Endothelial cell (in vitro differentiated cells): ENCODE results near the gene TNC. TPM values are rescaled to one million over a fixed set of nuclear protein-coding genes. Genes with fewer than 3 reads are reported as not detected.

Experiments used
- DNase-seq: peaks from one replicate; pipeline ENCODE4 v3.0.0; 2021; ENCODE audit warnings: low spot score
- H3K27ac Mint-ChIP-seq: one replicate; pipeline ENCODE4 v1.8.0; 2021; ENCODE audit warnings: mixed read lengths, inconsistent platforms; ENCODE audit not compliant: unreplicated experiment
- H3K27me3 Mint-ChIP-seq: one replicate; pipeline ENCODE4 v1.8.0; 2021; ENCODE audit warnings: mild to moderate bottlenecking, moderate library complexity, mixed read lengths, inconsistent platforms; ENCODE audit not compliant: unreplicated experiment
- H3K36me3 Mint-ChIP-seq: one replicate; pipeline ENCODE4 v1.8.0; 2021; ENCODE audit warnings: mild to moderate bottlenecking, low read depth, mixed read lengths, inconsistent platforms; ENCODE audit not compliant: unreplicated experiment
- H3K4me1 Mint-ChIP-seq: one replicate; pipeline ENCODE4 v1.8.0; 2021; ENCODE audit warnings: mild to moderate bottlenecking, mixed read lengths, inconsistent platforms; ENCODE audit not compliant: unreplicated experiment
- H3K4me3 Mint-ChIP-seq: one replicate; pipeline ENCODE4 v1.8.0; 2021; ENCODE audit warnings: mild to moderate bottlenecking, mixed read lengths, inconsistent platforms; ENCODE audit not compliant: unreplicated experiment
- H3K9me3 Mint-ChIP-seq: one replicate; pipeline ENCODE4 v1.8.0; 2021; ENCODE audit warnings: mixed read lengths, inconsistent platforms; ENCODE audit not compliant: unreplicated experiment
- CTCF ChIP-seq: fragments of 200-600 bp; sonication (generic); IDR thresholded peaks from one replicate; pipeline ENCODE4 v1.5.0; 2021; ENCODE audit warnings: antibody characterized with exemption; ENCODE audit not compliant: unreplicated experiment
- total RNA-seq: library from RNA; stranded (reverse); fragmentation: NEBNext Ultra II Directional; extraction: Animal tissue kit (Norgen Biotek cat#: 25700); gene quantifications from one replicate; pipeline ENCODE4 v1.2.1, GENCODE V29; 2021; ENCODE audit not compliant: unreplicated experiment

TNC gene
- total RNA-seq, 1 donor from 2014 or later: 10.1 TPM

- H3K36me3 Mint-ChIP-seq: no peaks in the 10 kb centered on the region
- TF ChIP-seq CTCF: no peak
- H3K4me3 Mint-ChIP-seq: no peak overlapping the region
- no peaks in the 10 kb centered on the region for H3K4me1 Mint-ChIP-seq
- no peak for DNase-seq
- H3K27me3 Mint-ChIP-seq: no peaks in the 10 kb centered on the region
- H3K27ac Mint-ChIP-seq: no peak overlapping the region
- H3K9me3 Mint-ChIP-seq: no peaks in the 10 kb centered on the region
These were observed 25.7 kb upstream of the TNC start for GRCh38 chr9:115143689-115144088.

GRCh38 chr9:115142517-115143270 lies 24.7 kb upstream of the TNC start:
- no peak for DNase-seq
- Mint-ChIP-seq H3K4me3 (no peak overlapping the region), H3K9me3 (no peaks in the 10 kb centered on the region), H3K4me1 (no peaks in the 10 kb centered on the region), H3K27me3 (no peaks in the 10 kb centered on the region), H3K36me3 (no peaks in the 10 kb centered on the region), H3K27ac (no peak overlapping the region)
- TF ChIP-seq CTCF: no peak

- no peak overlapping the region for H3K27ac Mint-ChIP-seq
- H3K27me3 Mint-ChIP-seq: no peaks in the 10 kb centered on the region
- DNase-seq: no peak
- no peaks in the 10 kb centered on the region for H3K9me3 Mint-ChIP-seq
- H3K4me1 Mint-ChIP-seq: no peaks in the 10 kb centered on the region
- no peaks in the 10 kb centered on the region for H3K36me3 Mint-ChIP-seq
- TF ChIP-seq CTCF: no peak
- H3K4me3 Mint-ChIP-seq: no peak overlapping the region
These were observed 24.1 kb upstream of the TNC start for GRCh38 chr9:115142090-115142489.

- no peak for TF ChIP-seq CTCF
- Mint-ChIP-seq H3K4me1 (no peaks in the 10 kb centered on the region), H3K9me3 (no peaks in the 10 kb centered on the region), H3K4me3 (no peak overlapping the region), H3K36me3 (no peaks in the 10 kb centered on the region), H3K27ac (no peak overlapping the region), H3K27me3 (no peaks in the 10 kb centered on the region)
- DNase-seq: no peak
These were observed 23.7 kb upstream of the TNC start for GRCh38 chr9:115141612-115142011.

- Mint-ChIP-seq H3K9me3 (no peaks in the 10 kb centered on the region), H3K36me3 (no peaks in the 10 kb centered on the region), H3K27ac (no peak overlapping the region), H3K4me3 (no peak overlapping the region), H3K27me3 (no peaks in the 10 kb centered on the region), H3K4me1 (no peaks in the 10 kb centered on the region)
- no peak for DNase-seq
- no peak for TF ChIP-seq CTCF
These were observed 20.2 kb upstream of the TNC start for GRCh38 chr9:115138151-115138550.
